Hepatocyte (in vitro differentiated cells): Measurements from ENCODE around the gene ARHGAP25. TPM values are rescaled to one million over a fixed set of nuclear protein-coding genes. Genes with fewer than 3 reads are reported as not detected.

ENCODE experiments used
- DNase-seq: peaks from one replicate; pipeline ENCODE4 v3.0.0-alpha.2; 2016; ENCODE audit warnings: low spot score
- H2AFZ ChIP-seq: fragments of 200-600 bp; sonication (generic); 2 replicates; pipeline ENCODE4 v1.6.0; 2016; ENCODE audit warnings: antibody characterized with exemption, mild to moderate bottlenecking
- H3K27ac ChIP-seq: fragments of 200-600 bp; sonication (generic); 2 replicates; pipeline ENCODE4 v1.5.1; 2016; ENCODE audit warnings: mild to moderate bottlenecking
- H3K27me3 ChIP-seq: fragments of 200-600 bp; sonication (generic); 2 replicates; pipeline ENCODE4 v1.6.1; 2016
- H3K36me3 ChIP-seq: fragments of 200-600 bp; sonication (generic); replicated peaks from 2 replicates; pipeline ENCODE4 v1.5.1; 2016; ENCODE audit warnings: low read depth; ENCODE audit not compliant: insufficient read depth
- H3K4me1 ChIP-seq: fragments of 200-600 bp; sonication (generic); 2 replicates; pipeline ENCODE4 v1.5.1; 2016; ENCODE audit warnings: mild to moderate bottlenecking, moderate library complexity; ENCODE audit not compliant: insufficient read depth
- H3K4me2 ChIP-seq: fragments of 200-600 bp; sonication (generic); 2 replicates; pipeline ENCODE4 v1.6.0; 2016
- H3K4me3 ChIP-seq: fragments of 200-600 bp; sonication (generic); 2 replicates; pipeline ENCODE4 v1.5.1; 2016; ENCODE audit warnings: mild to moderate bottlenecking
- H3K79me2 ChIP-seq: fragments of 200-600 bp; sonication (generic); 2 replicates; pipeline ENCODE4 v1.6.0; 2017; ENCODE audit warnings: mild to moderate bottlenecking
- H3K9me2 ChIP-seq: fragments of 200-600 bp; sonication (generic); replicated peaks from 2 replicates; pipeline ENCODE4 v1.6.0; 2017; ENCODE audit warnings: mild to moderate bottlenecking; ENCODE audit not compliant: insufficient read depth
- H3K9me3 ChIP-seq: fragments of 200-600 bp; sonication (generic); 2 replicates; pipeline ENCODE4 v1.5.1; 2016; ENCODE audit warnings: low read depth, mild to moderate bottlenecking
- H4K20me1 ChIP-seq: fragments of 200-600 bp; sonication (generic); 2 replicates; pipeline ENCODE4 v1.6.0; 2016; ENCODE audit warnings: mild to moderate bottlenecking; ENCODE audit not compliant: insufficient read depth, poor library complexity, severe bottlenecking
- CTCF ChIP-seq: fragments of 200-600 bp; sonication (generic); IDR thresholded peaks from 2 replicates; pipeline ENCODE4 v1.5.1; 2016; ENCODE audit warnings: antibody characterized with exemption, mild to moderate bottlenecking; ENCODE audit not compliant: poor library complexity
- EZH2 ChIP-seq: fragments of 200-600 bp; sonication (generic); IDR thresholded peaks from 2 replicates; pipeline ENCODE4 v1.6.1; 2016; ENCODE audit warnings: antibody characterized with exemption, mild to moderate bottlenecking, borderline replicate concordance
- EZH2phosphoT487 ChIP-seq: fragments of 200-600 bp; sonication (generic); IDR thresholded peaks from one replicate; pipeline ENCODE4 v1.6.1; 2018; ENCODE audit warnings: antibody characterized with exemption, mild to moderate bottlenecking, low read depth, moderate library complexity; ENCODE audit not compliant: unreplicated experiment, severe bottlenecking
- WGBS: methylation state at CpG from one replicate; pipeline ENCODE4 v1.1.6; 2016; ENCODE audit warnings: low lambda C conversion rate; ENCODE audit errors: missing lambda C conversion rate; 5-methylcytosine and 5-hydroxymethylcytosine counted together
- polyA plus RNA-seq: library from polyadenylated mRNA; unstranded; fragments of >200 nt; fragmentation: Nextera tagmentation; extraction: Ambion mirVana; gene quantifications from 2 replicates; pipeline ENCODE4 v1.2.1, GENCODE V29; 2016
- total RNA-seq: library from RNA; depleted of rRNA; stranded (reverse); fragments of >200 nt; gene quantifications from 2 replicates; pipeline ENCODE4 v1.2.3, GENCODE V29; 2014

ARHGAP25 gene
- total and polyA plus RNA-seq, 2 experiments from 2014 or later: 0.21 to 0.47 TPM

- 85% methylated on average over 2 of the region's 2 CpGs for WGBS
- Histone ChIP-seq H3K4me1 (peaks cover 10% of the 10 kb centered on the region), H3K9me3 (no peaks in the 10 kb centered on the region), H4K20me1 (no peaks in the 10 kb centered on the region), H3K9me2 (no peaks in the 10 kb centered on the region), H3K27ac (no peak overlapping the region), H3K4me2 (no peak overlapping the region), H3K4me3 (no peak overlapping the region), H3K79me2 (no peaks in the 10 kb centered on the region), H3K27me3 (no peaks in the 10 kb centered on the region), H3K36me3 (no peaks in the 10 kb centered on the region), H2AFZ (no peak overlapping the region)
- TF ChIP-seq EZH2 (no peak), CTCF (no peak), EZH2phosphoT487 (no peak)
- no peak for DNase-seq
Observed at GRCh38 chr2:68811364-68811763, 76.8 kb downstream of the ARHGAP25 start.

DNA sequence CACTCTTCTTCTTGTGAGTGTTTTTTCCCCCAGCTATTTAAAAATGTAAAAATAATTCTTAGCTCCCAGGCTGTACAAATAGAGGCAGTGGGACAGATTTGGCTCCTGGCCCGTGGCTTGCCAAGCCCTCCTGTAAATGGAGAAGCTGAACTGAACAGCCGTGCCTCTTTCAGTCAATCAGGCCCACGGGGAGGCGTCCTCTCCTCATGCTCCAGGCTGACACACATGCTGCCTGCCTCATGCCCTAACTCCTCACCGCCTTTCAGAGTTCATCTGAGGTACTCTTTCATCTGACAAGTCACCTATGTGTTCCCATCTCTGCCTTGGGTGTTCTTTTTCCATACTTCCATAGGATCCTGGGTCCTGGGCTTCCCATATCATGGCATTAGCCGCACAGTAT, 77.6 kb downstream of the ARHGAP25 start:
- H4K20me1 ChIP-seq: no peaks in the 10 kb centered on the region
- no peaks in the 10 kb centered on the region for H3K36me3 ChIP-seq
- H2AFZ ChIP-seq: no peak overlapping the region
- no peak for DNase-seq
- no peak overlapping the region for H3K4me2 ChIP-seq
- H3K4me3 ChIP-seq: no peak overlapping the region
- no peak for TF ChIP-seq CTCF
- no peak for TF ChIP-seq EZH2phosphoT487
- TF ChIP-seq EZH2: no peak
- no peak overlapping the region for H3K27ac ChIP-seq
- no peaks in the 10 kb centered on the region for H3K27me3 ChIP-seq
- H3K79me2 ChIP-seq: no peaks in the 10 kb centered on the region
- H3K9me3 ChIP-seq: no peaks in the 10 kb centered on the region
- H3K9me2 ChIP-seq: no peaks in the 10 kb centered on the region
- H3K4me1 ChIP-seq: peaks cover 9% of the 10 kb centered on the region
- WGBS: 77% methylated on average over 6 of the region's 6 CpGs

DNA sequence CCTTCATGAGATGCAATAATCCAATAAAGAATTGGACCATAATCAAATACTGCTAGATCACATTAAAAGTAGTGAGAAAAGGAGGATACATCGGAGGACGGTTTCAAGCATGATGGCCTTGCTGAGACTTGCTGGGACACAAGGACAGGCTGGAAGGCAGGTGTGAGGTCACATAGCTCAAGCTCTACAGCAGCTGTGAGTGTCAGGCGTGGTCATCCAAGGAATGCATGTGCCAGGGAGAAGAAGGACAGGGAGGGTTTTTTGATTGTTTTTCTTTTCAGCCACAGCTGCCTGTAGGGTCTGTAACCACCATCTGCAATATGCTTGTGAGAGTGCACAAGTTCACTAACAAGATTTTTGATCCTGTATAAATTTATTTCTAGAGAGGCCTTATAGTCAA, 79.0 kb downstream of the ARHGAP25 start:
- H3K4me1 ChIP-seq: peaks cover 5% of the 10 kb centered on the region
- H3K9me3 ChIP-seq: no peaks in the 10 kb centered on the region
- H3K79me2 ChIP-seq: no peaks in the 10 kb centered on the region
- H2AFZ ChIP-seq: no peak overlapping the region
- H4K20me1 ChIP-seq: no peaks in the 10 kb centered on the region
- no peak overlapping the region for H3K4me3 ChIP-seq
- no peaks in the 10 kb centered on the region for H3K27me3 ChIP-seq
- WGBS: 91% methylated on average over 3 of the region's 3 CpGs
- H3K27ac ChIP-seq: no peak overlapping the region
- no peak for DNase-seq
- H3K9me2 ChIP-seq: no peaks in the 10 kb centered on the region
- no peaks in the 10 kb centered on the region for H3K36me3 ChIP-seq
- no peak overlapping the region for H3K4me2 ChIP-seq
- no peak for TF ChIP-seq EZH2
- TF ChIP-seq CTCF: no peak
- TF ChIP-seq EZH2phosphoT487: no peak

GRCh38 chr2:68817306-68817705, 82.7 kb downstream of the ARHGAP25 start:
- Histone ChIP-seq H3K4me2 (no peak overlapping the region), H3K4me3 (no peak overlapping the region), H3K36me3 (no peaks in the 10 kb centered on the region), H3K9me2 (no peaks in the 10 kb centered on the region), H4K20me1 (no peaks in the 10 kb centered on the region), H3K4me1 (no peaks in the 10 kb centered on the region), H2AFZ (no peak overlapping the region), H3K27ac (no peak overlapping the region), H3K9me3 (no peaks in the 10 kb centered on the region), H3K27me3 (no peaks in the 10 kb centered on the region), H3K79me2 (no peaks in the 10 kb centered on the region)
- TF ChIP-seq EZH2 (no peak), CTCF (no peak), EZH2phosphoT487 (no peak)
- DNase-seq: no peak
